ENCODE measurements around the gene PTPRM.

Gene PTPRM

GRCh38 chr18:8324343-8325065, 757.4 kb downstream of the PTPRM start:
- Histone ChIP-seq H3K36me3 (ENCODE audit: control insufficient read depth, low read length) (no peaks in the 10 kb centered on the region), H3K4me1 (ENCODE audit: control insufficient read depth, low read length) (no peaks in the 10 kb centered on the region), H3K4me2 (ENCODE audit: low read length) (no peak overlapping the region), H3K27me3 (ENCODE audit: control insufficient read depth, low read length) (no peaks in the 10 kb centered on the region), H3K9me3 (ENCODE audit: control insufficient read depth, insufficient read depth, low read length) (no peaks in the 10 kb centered on the region), H3F3A (ENCODE audit: control insufficient read depth, insufficient read depth) (no peaks in the 10 kb centered on the region), H3K79me2 (ENCODE audit: control insufficient read depth, low read length) (no peaks in the 10 kb centered on the region), H3K27ac (ENCODE audit: low read depth, low read length) (no peak overlapping the region), H4K20me1 (ENCODE audit: control insufficient read depth, insufficient read depth, low read depth, low read length) (no peaks in the 10 kb centered on the region), H3K9me2 (replicated peaks; ENCODE audit: control insufficient read depth, low read length) (no peaks in the 10 kb centered on the region), H3K4me3 (ENCODE audit: low read length) (no peak overlapping the region)
- no peak for TF ChIP-seq EZH2phosphoT487 (IDR thresholded peaks at IDR 0.05; ENCODE audit: borderline replicate concordance, low read length)
- TF ChIP-seq CTCF (IDR thresholded peaks at IDR 0.05; ENCODE audit: low read depth, low read length, poor library complexity, severe bottlenecking), result no peak

- Histone ChIP-seq H3K9me3 (ENCODE audit: control insufficient read depth, insufficient read depth, low read length) (no peaks in the 10 kb centered on the region), H3K36me3 (ENCODE audit: control insufficient read depth, low read length) (no peaks in the 10 kb centered on the region)
- TF ChIP-seq CTCF (IDR thresholded peaks at IDR 0.05; ENCODE audit: low read depth, low read length, poor library complexity, severe bottlenecking) (no peak), EZH2phosphoT487 (IDR thresholded peaks at IDR 0.05; ENCODE audit: borderline replicate concordance, low read length) (no peak)
Measured at GRCh38 chr18:8326763-8327394, 759.8 kb downstream of the PTPRM start.

GRCh38 chr18:8328126-8328525, 761.0 kb downstream of the PTPRM start:
- Histone ChIP-seq H3F3A (ENCODE audit: control insufficient read depth, insufficient read depth) (no peaks in the 10 kb centered on the region), H3K4me1 (ENCODE audit: control insufficient read depth, low read length) (no peaks in the 10 kb centered on the region), H3K27ac (ENCODE audit: low read depth, low read length) (no peak overlapping the region), H3K27me3 (ENCODE audit: control insufficient read depth, low read length) (no peaks in the 10 kb centered on the region), H3K4me2 (ENCODE audit: low read length) (no peak overlapping the region), H4K20me1 (ENCODE audit: control insufficient read depth, insufficient read depth, low read depth, low read length) (no peaks in the 10 kb centered on the region), H3K36me3 (ENCODE audit: control insufficient read depth, low read length) (no peaks in the 10 kb centered on the region), H3K9me3 (ENCODE audit: control insufficient read depth, insufficient read depth, low read length) (no peaks in the 10 kb centered on the region), H3K79me2 (ENCODE audit: control insufficient read depth, low read length) (no peaks in the 10 kb centered on the region), H3K4me3 (ENCODE audit: low read length) (no peak overlapping the region), H3K9me2 (replicated peaks; ENCODE audit: control insufficient read depth, low read length) (no peaks in the 10 kb centered on the region)
- TF ChIP-seq CTCF (IDR thresholded peaks at IDR 0.05; ENCODE audit: low read depth, low read length, poor library complexity, severe bottlenecking) (no peak), EZH2phosphoT487 (IDR thresholded peaks at IDR 0.05; ENCODE audit: borderline replicate concordance, low read length) (no peak)

More at GRCh38 chr18:8326763-8327394, 759.8 kb downstream of the PTPRM start:
- Histone ChIP-seq H3K4me2 (ENCODE audit: low read length) (no peak overlapping the region), H3F3A (ENCODE audit: control insufficient read depth, insufficient read depth) (no peaks in the 10 kb centered on the region), H3K79me2 (ENCODE audit: control insufficient read depth, low read length) (no peaks in the 10 kb centered on the region), H3K9me2 (replicated peaks; ENCODE audit: control insufficient read depth, low read length) (no peaks in the 10 kb centered on the region), H3K4me1 (ENCODE audit: control insufficient read depth, low read length) (no peaks in the 10 kb centered on the region), H3K27me3 (ENCODE audit: control insufficient read depth, low read length) (no peaks in the 10 kb centered on the region), H3K4me3 (ENCODE audit: low read length) (no peak overlapping the region), H4K20me1 (ENCODE audit: control insufficient read depth, insufficient read depth, low read depth, low read length) (no peaks in the 10 kb centered on the region), H3K27ac (ENCODE audit: low read depth, low read length) (no peak overlapping the region)
